NCI-H2196 treated with DMSO at 0.1 percent for 48 hours (cell line): Measurements from ENCODE around the gene FXR2.

Experiments used
- DNase-seq: peaks from one replicate; lab custom pipeline; 2025; ENCODE audit not compliant: unreplicated experiment; lab: John Stamatoyannopoulos, UW

Gene FXR2

DNA sequence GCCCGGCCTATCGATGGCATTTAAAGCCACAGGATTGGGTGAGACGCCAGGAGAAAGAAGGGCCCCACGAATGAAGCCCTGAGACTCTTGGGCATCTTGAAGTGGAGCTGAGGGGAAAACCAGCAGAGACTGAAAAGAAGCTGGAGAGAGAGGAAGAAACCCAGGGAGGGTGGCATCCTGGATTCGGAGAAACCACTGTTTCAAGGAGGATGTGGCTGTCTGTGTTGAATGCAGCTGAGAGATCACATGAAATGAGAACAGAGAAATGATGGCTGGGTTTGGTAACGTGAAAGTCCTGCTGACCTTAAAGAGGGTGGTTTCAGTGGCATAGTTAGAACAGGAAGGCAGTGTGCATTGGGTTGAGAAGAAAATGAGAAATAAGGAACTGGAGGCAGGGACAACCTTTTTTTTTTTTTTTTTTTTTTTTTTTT is 62.1 kb downstream of the FXR2 start:
- DNase-seq, result no peak

DNA sequence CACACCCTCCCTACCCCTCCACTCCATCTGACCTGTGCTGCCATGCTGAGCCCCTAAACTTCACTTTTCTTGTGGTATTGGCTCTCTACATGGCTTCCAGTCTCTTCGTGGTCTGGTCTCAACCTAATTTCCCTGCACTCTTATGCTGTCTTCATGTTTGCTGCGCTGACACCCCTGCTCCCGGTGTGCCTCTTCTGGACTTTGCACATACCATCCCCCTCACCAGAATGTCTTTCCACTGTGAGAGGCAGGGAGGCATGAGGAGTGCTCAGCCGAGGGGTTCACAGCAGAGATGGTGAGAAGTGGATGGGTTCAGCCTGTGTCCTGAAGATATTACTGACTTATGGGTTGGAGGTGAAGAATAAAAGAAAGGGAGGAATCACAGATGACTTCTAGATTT is 63.3 kb downstream of the FXR2 start:
- no peak for DNase-seq

DNA sequence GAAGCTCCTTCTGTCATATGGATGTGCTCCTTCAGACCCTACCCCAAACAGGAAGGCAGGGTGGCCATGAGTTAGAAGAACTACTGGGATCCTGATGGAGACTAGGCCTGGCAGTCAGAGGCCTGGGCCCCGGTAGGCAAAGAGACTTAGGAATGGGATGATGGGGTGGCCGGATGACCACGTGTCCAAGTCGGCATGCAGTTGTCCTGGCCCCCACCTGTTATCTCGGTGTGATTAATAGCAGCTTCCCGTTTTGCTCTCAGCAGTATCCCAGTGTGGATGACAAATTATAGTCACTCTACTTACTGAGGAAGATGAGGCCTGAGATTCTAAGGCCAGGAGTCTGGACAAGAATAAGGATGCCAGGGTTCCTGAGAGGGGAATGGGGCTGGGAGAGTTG is 64.4 kb downstream of the FXR2 start:
- DNase-seq, result no peak

DNA sequence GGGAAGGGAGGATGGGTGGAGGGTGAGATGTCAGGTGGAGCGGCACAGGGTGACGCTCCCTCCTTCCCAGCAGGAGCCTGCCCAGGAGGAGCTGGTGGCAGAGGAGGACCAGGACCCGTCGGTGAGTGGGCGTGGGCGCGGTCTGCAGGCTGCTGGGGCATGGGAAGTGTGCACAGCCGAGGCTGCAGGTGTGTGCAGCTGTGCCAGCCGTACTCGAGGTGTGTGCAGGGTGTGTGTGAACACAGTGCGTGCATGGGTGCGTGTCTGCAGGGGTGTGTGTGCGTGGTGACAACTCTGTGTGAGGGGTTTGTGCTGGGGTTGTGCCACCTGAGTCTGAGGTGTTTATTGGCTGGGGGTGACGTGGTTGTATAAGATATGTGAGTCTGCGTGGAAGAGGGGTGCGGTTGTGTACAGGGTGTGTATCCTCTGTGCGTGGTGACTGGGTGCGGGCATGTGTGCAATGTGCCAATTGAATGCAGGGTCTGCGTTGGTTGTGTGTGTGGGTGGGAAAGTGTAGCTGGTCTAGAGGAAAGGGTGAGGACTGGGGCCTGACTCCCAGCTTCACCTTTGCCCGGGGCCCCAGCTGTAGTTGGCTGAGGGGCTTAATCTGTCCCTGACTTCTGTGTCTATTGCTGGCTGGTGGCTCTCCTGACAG is 65.2 kb downstream of the FXR2 start:
- DNase-seq, result no peak

DNA sequence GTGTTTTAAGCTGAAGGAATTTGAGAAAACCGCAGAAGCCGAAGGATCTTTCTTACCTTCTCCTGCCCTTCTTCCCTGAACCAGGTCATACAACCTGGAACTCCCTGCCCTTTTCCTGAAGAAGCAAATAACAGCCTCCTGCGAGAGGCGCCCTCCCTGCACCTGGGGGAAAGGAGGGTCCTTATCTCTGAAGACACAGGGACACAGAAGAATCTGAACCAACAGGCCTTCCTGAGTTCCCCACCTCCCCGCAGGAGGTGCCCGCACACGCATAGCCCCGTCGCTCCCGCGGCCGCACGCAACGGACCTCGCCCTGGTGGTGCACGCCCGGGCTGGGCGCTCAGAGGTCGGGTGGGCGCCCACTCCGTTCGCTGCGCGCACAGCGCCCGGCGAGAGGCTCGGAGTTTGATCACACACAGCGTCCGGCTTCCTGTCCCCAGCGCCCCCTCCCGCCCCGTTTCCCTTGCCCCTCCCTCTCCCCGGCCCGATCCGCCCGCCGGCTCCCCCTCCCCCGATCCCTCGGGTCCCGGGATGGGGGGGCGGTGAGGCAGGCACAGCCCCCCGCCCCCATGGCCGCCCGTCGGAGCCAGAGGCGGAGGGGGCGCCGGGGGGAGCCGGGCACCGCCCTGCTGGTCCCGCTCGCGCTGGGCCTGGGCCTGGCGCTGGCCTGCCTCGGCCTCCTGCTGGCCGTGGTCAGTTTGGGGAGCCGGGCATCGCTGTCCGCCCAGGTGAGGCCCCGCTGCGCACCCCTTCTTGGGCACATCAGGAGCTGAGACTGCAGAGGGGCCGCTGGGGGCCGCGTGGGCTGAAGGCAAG is 65.9 kb downstream of the FXR2 start, which contains the start of gene TNFSF12:
TSS of gene TNFSF12 (plus strand) at position 474 of the 816 bp plus-strand sequence. CDS start at position 570, 96 bp downstream.
- DNase-seq, result no peak

DNA sequence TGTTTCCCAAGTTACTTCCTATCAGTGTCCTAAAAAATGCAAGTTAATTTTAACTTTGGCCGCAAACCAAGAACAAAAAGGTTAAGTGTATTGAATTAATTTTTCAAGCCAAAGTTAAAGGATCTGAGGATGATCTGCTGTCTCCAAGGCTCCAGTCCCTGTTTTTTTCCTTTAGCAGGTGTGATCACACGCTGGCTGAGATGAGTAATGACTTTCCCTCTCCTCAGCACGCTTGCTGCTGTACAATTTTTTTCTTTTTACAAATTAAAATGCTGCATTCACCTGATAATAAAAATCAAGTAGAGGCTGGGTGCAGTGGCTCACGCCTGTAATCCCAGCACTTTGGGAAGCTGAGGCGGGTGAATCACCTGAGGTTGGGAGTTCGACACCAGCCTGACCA is 69.8 kb downstream of the FXR2 start:
- no peak for DNase-seq
